ENCODE data around the gene NXF1.
"Not testable (repeated sequence)": the region's sequence is repeated elsewhere in the genome, so short reads cannot be mapped to it uniquely, and the experiment has no call there.

The NXF1 gene

DNA sequence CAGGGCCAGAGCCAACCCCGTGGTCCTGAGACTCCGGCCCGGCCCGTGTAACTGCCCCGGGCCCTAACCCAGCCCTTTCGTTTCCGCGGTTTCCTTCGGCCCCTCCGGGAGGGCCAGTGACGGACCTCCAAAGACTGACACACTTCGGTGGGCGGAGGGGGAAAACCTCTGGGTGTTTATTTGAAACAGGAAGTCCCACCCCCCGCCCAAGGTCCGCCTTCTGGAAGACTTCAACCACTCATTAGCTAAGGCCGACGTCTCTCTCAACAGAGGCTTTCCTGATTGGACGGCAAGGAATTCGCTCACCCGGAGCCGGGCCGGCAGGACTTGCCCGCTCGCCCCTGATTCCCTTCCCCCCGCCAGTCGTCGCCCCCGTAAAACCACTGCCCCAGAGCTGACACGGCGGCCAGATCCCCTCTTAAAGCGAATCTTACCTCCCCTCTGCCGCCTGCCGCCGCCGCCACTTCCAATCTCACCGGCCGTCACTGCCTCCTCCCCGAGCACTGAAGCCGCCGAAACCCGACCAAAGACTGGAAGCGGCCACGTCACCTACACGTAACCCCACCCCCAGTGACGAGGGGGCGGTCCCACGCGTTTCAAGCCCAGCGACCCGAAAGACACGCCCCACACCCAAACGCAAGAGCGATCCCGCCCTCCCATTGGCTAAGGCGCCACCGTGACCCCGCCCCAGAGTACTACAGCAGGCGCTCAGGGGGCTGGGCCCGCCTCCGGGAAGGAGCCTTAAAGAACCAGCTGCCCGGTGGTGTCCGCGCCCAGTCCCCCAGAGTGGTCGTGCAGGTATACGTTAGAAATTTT, 26.5 kb upstream of the NXF1 start, which contains the start of gene STX5:
STX5 (minus strand) TSS at position 532 of the 816 bp plus-strand sequence. CDS start 808 bp downstream, outside the sequence.
- DNase-seq: peak; percentile 100

DNA sequence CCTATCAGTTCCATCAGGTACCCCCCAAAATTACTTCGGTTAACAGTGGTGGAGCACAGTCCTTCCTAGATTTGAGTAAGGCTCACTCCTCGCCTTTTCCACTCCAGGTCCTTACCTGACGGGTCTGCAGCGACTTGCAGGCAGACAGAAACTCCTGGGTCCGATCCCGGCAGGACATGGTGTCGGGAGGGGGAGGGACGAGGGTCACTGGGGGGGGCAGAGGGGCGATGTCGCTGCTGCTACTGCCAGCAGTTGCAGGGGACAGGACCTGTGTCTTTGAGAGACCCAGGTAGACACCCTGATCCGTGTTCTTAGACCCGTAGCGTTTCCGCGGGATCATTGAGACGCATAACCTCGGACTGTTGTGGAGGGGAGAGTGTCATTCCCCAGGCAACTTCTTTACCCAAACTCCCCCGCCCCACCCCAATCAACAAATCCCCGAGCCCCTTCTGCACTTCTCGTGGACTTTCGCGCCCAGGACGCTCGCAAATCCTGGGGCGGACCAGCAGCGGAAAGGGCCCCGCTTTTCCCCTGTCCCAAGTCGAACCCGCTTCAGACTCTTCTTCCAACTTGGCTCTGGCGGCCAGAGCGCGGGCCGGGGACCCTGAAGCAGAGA, 25.8 kb upstream of the NXF1 start:
- DNase-seq: no peak

DNA sequence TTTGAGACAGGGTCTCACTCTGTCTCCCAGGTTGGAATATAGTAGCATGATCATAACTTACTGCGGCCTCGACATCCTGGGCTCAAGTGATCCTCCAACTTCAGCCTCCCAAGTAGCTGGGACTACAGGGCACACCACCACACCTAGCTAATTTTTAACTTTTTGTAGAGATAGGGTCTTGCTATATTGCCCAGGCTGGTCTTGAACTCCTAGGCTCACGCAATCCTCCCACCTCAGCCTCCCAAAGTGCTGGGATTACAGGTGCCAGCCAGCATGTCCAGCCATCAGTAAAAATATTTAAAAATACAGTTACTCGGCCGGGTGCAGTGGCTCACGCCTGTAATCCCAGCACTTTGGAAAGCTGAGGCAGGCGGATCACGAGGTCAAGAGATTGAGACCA, 22.9 kb upstream of the NXF1 start:
- not testable (repeated sequence) for DNase-seq

DNA sequence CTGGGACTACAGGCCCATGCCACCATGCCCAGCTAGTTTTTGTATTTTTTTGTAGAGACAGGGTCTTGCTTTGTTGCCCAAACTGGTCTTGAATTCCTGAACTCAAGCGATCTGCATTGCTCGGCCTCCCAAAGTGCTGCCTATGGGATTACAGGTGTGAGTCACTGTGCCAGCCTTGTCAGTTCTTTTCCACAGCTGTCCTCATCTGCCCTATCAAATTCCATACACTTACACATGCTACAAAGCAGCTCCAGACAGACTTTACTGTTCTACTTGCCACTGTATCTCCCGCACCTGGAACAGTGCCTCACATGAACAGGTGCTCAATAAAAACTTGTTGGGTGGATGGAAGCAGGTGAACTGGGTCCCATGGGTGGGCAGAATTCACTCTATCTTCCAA, 18.4 kb upstream of the NXF1 start:
- DNase-seq: no peak

DNA sequence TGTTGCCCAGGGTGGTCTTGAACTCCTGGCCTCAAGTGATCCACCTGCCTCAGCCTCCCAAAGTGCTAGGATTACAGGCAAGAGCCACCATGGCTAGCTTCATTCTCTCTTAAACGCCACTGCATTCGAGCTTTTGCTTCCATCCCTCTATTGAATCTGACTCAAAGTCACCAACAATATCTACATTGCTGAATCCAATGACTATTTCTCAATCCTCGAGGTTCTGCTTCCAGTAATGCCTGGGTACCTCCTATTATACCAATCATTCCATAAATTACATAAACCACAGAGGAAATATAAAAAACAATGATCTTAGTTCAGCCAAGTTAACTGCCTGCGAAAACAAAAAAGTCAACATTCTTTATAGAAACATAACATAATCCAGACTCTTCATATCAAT, 11.9 kb upstream of the NXF1 start:
- DNase-seq: no peak

DNA sequence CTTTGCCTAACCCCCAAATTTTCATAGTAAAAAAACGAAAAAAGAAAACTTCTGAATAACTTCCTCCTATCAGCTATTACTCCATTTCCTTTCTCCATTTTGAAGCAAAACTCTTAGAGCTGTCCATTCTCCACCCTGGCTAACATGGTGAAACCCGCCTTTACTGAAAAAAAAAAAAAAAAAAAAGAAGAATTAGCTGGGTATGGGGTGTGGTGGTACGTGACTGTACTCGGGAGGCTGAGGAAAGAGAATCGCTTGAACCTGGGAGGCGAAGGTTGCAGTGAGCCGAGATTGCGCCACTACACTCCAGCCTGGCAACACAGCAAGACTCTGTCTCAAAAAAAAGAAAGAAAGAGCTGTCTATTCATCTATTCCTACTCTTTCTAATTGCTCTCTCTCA, 11.3 kb upstream of the NXF1 start:
- DNase-seq: no peak

DNA sequence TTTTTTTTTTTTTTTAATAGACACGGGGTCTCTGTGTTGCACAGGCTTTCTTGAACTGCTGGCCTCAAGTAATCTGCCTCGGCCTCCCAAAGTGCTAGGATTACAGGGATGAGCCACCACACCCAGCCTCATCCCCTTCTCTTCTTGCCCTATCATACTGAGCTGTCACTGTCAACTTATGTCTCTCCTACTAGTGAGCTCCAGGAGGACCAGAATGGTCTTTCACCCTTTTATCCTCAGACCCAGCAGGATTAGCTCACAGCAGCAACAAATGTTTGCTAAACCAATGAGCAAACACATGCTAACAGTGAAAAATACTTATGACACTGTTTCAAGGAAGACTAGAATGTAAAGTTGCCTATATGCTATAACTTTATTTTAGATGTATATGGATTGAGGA, 6.4 kb upstream of the NXF1 start:
- DNase-seq: no peak

DNA sequence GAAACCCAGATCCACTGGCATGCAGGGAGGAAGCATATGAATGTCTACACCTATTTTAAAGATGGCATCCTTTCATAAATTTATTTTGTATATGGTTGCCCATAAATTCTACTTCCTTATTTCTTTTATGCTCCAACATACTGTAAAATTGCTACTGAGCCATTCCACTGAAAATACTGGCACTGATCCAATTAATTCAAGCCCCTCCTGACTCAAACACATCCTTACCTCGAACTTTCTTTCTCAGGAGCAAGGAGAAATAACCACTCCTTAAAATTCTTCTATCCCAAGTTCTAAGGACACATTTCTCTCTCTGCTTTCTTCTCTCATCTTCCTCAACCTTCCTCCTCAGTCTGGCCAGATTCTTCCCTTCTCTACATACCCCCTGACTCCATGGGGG, 5.5 kb upstream of the NXF1 start:
- no peak for DNase-seq

DNA sequence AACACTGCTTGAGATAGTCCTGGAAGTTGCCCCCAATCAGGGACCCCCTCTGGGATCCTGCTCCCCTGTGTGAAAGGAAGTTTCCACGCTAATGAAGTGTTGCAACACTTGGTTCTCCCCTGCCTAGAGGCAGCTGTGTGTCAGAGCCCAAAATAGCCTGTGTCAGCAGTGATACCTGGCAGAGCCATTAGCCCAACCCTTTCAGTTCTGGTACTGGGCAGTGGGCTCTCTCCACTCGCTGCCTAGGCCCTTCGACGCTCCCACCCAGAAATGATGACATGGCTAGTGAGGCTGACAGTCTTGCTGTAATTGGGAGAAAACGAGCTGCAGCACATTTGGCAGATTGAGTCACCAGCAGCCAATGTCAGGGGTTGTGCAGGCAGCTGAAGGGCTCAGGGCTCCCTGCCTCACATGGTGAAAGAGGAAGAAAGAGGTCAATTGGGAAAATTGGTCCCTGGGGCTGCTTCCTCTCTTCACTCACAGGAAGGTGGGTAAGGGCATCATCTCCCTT, 1.4 kb upstream of the NXF1 start:
- DNase-seq: no peak

DNA sequence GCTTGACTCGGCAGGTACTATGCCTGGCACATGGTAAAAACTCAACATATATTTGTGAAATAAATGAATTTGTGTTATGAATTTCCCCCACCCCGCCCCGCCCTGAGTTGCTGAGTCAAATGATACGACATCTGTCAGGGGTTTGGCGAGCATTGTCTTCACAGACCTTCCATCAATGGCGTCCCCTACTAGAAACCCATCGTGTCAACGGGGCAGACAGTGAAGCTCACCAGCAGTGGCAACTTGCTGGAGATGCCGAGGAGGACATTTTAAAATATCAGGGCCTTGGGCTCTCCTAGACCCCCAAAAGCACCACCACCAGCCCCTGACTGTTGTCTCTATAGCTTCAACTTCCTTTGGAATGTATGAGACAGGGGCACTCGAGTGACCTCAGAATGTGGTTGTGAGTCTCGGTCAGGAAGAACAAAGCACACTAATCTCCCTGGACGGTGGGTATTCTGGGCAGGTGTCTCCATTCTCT, 761 bp upstream of the NXF1 start:
- peak; percentile 42 for DNase-seq

DNA sequence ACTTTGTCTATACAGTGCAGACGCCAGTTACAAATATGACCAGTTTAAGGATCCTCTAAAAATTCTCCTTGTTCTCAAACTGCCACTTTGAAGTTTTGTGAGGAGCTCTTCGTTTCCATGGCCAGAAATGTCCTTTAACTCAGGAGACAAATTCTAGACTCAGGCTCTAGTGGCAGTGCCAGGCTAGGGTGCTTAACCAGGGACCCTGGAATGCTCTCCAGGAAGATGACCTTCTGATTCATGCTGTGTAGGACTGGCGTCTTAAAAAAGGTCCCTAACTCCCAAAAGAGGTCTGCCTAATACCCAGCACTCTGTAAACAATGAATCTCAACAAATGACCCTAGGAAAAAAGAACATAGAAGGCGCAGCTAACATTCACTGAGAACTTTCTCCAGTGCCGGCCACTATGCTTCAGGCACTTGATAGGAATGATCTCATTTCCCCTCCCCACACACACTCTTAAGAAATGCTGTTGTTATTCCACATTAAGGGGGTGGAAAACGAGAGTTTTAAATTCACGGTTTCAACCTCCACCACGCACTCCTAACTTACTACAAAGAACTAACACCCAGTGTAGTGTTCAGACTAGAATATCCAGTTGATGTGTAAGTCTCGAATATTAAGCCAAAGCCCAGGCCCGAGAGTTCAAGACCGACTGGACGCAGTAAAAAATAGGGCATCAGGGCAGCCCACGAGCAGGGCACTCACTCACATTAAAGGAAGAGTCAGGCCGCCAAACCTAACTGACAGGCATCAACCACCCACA, 747 bp downstream of the NXF1 start:
- DNase-seq: peak; percentile 31

DNA sequence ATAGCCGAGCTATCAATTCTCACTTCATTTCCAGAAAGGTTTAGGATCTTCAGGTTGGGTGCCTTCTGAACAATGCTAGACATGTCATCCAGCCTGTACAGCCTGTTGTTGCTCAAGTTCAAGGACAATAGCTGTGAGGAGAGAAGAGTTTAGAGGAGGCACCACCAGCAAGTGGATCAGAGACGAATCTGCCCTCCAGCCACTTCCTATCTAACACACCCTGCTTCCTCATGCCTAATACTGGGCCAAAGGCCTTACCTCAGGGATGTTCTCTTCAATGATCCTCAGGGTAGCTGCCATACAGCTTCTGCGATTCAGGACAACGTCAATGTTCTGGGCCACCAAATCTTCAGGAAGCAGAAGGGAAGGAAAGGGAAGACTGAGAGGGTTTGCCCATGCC, 4.2 kb downstream of the NXF1 start:
- no peak for DNase-seq

DNA sequence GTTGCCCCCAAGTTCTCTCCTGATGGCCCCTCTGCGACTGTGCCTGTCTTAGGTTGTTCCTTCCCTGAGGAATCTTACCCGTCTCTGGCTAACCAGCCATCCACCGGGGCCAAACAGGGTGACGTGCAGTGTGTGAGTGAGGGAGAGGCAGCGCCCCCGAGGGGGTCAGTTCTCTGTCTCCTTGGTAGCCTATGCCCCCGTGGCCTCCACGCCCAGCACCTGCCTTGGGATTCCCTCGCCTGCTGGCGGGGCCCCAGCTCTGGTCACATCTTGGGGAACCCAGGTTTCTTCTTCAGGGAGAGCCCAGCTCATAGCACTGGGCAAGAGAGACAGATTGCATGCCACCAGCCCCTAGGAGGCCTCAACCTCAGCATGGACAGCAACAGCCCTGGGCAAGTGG, 5.8 kb downstream of the NXF1 start:
- DNase-seq: no peak

DNA sequence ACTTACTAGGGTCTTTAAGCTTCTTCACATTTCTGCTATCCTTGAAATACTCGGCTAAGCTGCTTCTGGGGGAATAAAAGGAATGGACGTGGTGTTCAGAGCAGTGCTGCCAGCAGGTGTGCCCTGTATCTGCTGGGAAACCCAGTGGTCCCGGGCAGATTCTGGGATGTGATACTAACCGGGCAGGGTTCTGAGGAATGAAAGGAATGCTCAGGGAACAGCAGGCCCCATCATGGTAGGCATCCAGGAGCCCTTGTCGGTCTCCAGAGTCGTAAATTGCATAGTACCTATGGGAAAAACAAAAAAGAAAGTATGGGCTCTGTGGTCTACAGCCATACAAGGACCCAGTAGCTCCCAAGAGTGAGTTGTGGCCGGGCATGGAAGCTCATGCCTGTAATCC, 9.0 kb downstream of the NXF1 start:
- no peak for DNase-seq

DNA sequence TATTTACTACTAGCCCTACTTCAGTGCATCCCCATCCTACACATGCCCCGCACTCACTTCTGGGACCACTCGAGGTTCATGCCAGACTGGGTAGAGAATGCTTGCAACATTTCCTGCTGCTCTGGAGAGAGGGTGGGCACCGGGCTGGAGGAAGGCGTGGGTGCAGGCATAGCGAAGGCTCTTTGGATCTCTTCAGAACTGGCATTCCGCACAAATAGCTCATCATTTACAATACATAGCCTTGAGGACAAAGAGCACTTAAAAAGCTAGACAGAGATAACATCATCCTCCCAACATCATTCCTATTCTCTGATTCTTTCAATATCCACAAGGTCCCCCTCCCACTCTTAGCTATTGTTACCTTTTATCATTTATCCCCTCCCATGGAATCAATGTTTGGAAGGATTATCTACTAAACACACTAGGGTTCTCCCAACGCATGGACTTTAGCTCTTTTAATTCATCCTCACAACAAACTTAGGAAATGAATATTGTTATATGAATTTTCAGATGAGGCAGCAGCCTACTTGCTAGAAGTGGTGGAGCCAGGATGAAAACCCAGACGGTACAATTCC, 11.0 kb downstream of the NXF1 start:
- DNase-seq: no peak

DNA sequence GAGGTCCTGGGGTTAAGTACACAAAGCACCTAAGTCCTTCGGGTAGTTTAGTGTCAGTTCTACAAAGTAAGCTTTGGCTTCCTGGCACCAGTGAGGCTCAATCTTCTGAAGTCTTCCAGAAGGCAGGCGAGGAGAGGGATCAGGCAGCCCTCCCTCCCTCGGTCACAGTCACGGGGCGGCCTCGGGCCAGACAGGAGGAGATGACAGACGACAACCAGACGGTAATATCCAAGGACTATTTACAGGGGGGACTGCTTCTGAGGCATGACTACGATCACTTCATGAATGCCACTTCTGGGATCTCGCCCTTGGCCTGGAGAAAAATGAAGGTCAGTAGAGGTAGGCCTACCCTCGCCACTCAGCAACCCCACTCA, 13.1 kb downstream of the NXF1 start:
- DNase-seq: no peak

DNA sequence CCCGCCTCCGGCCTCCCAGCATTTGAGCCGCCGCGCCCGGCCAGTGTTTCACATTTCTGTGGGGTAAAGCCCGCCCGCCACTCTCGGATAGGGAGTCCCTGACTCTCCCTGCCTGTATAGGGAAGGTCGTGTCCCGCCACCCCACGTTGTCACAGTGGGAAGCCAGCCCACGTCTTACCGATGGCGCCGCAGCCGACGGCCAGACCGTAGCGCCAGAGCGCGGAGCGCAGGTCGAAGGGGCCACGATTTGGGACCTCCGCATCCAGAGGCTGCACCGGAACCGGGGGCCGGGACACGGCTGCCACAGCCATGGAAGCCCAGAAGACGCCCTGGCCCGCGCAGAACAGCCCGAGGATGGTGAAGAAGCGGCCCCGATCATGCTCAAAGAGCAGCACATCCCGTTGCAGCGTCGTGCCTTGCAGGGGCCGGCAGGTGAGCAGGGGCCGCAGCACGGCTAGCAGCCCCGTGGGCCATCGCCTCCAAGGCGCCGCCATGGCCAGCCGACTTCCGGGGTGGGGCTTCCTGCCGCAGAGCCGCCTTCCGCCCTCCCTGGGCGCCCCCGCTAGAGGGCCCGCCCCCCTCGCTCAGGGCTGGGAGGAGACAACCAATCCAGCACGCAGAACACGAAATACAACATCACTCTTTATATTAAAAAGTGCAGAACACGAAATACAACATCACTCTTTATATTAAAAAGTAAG, 13.6 kb downstream of the NXF1 start, which contains the start of gene TMEM223:
TMEM223 (minus strand) TSS at position 506 of the 701 bp plus-strand sequence; CDS start at position 494, 12 bp downstream.
- peak; percentile 94 for DNase-seq

DNA sequence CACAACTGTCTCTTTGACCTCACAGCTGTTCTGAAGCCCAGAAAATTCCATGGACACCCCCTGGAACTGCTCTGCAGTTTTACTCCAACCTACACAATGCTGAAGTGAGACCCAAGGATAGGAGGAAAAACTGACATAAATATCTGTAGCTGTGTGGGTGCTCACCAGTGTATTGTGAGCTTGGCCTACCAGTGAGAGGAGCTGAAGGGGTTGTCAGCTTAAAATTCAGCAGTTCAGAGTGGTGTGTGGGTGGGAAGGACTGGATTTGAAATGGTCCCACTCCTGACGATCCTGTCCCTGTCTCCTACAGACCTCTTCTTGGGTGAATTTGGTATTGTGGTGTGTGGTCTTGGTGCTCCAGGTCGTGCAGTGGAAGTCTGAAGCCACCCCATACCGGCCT, 15.7 kb downstream of the NXF1 start:
- no peak for DNase-seq

DNA sequence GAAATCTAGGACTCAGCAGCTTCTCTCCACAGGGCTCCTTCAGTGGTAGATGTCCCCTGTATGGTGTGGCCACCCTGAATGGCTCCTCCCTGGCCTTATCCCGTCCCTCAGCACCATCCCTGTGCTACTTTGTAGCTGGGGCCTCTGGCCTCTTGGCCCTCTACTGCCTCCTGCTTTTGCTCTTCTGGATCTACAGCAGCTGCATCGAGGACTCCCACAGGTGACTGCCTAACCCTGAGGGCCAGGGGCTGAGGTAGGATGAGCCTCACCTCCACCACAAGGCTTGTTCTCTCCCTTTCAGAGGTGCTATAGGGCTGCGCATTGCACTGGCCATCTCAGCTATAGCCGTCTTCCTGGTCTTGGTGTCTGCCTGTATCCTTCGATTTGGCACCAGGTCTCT, 16.2 kb downstream of the NXF1 start:
- DNase-seq: no peak

DNA sequence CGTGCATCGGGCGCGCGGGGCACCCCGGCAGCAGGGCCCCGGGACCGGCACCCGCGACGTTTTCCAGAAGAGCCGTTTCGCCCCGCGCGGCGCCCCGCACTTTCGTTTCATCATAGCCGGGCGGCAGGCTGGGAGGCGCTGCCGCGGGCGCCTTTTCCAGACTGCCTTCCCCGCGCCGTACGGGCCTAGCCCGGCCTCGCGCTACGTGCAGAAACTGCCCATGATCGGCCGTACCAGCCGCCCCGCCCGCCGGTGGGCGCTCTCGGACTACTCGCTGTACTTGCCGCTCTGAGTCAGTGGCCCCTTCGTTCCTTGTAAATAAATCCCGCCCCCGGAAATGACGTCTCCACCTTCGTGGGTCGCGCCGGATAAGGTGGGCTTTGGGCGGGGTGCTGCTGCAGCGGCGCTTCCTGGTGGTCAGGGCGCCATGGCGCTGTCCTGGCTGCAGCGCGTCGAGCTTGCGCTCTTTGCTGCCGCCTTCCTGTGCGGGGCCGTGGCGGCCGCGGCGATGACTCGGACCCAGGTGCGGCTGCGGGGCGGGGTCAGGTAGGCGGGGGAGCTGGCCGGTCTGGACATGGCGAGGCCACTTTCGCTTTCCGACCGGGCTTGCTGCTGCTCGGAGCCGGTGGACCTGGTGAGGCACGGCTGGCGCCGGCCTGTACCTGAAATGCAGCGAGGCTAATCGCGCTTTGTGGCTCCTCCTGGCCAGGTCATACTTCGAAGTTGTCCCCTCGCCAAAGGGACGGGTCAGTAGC, 18.1 kb downstream of the NXF1 start, which contains the start of gene TMEM179B:
TMEM179B (plus strand) TSS at position 398 of the 755 bp plus-strand sequence; CDS start at position 428, 30 bp downstream.
- peak; percentile 97 for DNase-seq

DNA sequence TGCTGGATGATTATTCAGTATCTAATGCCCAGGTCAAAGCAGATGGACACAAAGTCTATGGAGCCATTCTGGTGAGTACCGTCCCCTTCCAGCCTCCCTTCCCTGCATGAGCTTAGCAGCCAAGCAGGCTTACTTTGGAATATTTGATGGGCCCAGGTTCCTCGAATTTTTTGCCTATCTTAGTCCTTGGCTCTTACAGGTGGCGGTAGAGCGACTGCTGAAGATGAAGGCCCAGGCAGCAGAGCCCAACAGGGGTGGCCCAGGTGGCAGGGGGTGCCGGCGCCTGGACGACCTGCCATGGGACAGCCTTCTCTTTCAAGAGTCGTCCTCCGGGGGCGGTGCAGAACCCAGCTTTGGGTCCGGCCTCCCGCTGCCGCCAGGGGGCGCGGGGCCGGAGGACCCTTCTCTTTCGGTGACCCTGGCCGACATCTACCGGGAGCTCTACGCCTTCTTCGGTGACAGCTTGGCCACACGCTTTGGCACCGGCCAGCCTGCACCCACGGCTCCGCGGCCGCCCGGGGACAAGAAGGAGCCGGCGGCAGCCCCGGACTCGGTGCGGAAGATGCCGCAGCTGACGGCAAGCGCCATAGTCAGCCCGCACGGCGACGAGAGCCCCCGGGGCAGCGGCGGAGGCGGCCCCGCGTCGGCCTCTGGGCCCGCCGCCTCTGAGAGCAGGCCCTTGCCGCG, 18.8 kb downstream of the NXF1 start:
- peak; percentile 82 for DNase-seq
